Psoas muscle (tissue), 8 donors: ENCODE data around the gene TJP1. TPM values are rescaled to one million over a fixed set of nuclear protein-coding genes. Genes with fewer than 3 reads are reported as not detected.
A peak's percentile ranks its signal among the peaks of the same experiment; 100 is the strongest.

Experiments used
- ATAC-seq, 4 donors: fragments of 200-7000 bp; cut with Tn5 transposase; one replicate each; pipeline ENCODE4 v1.9.1; 2020; ENCODE audit warnings: moderate library complexity in 3 of 4, mild to moderate bottlenecking in 2 of 4
- DNase-seq, 2 donors: peaks; one replicate each; pipeline ENCODE4 v3.0.0-alpha.2; 2020
- H3K27ac ChIP-seq: fragments of 200-600 bp; one replicate; pipeline ENCODE4 v1.8.0; 2022
- H3K27me3 ChIP-seq, 3 donors: fragments of 200-600 bp in 1 of 3; one replicate each; pipeline versions ENCODE4 v1.6.1 to v1.8.0; 2013 to 2022; ENCODE audit warnings: low read length in 2 of 3, mild to moderate bottlenecking in 2 of 3, moderate library complexity in 1 of 3; ENCODE audit not compliant: insufficient read depth in 3 of 3
- H3K36me3 ChIP-seq, 2 donors: fragments of 200-600 bp in 1 of 2; one replicate each; pipeline versions ENCODE4 v1.6.1 to v1.8.0; 2013 to 2022; ENCODE audit warnings: low read depth in 1 of 2, mild to moderate bottlenecking in 1 of 2, moderate library complexity in 1 of 2; ENCODE audit not compliant: insufficient read depth in 1 of 2
- H3K4me1 ChIP-seq: fragments of 200-600 bp; one replicate; pipeline ENCODE4 v1.8.0; 2022
- H3K4me3 ChIP-seq: fragments of 200-600 bp; one replicate; pipeline ENCODE4 v1.8.0; 2022; ENCODE audit warnings: mild to moderate bottlenecking
- H3K9me3 ChIP-seq: fragments of 200-600 bp; one replicate; pipeline ENCODE4 v1.8.0; 2022
- WGBS, 3 donors: extraction: QIAGEN DNeasy Blood & Tissue Kit; methylation state at CpG; one replicate each; pipeline versions ENCODE4 v1.1.6 to v1.1.7; 2013; 5-methylcytosine and 5-hydroxymethylcytosine counted together
- intact Hi-C, 2 donors: fragments of 100-400 bp; cut with DNase I; formaldehyde crosslinking; loops; one replicate each; pipeline versions ENCODE4 v1.11.0 to v1.14.2; 2022
- polyA plus RNA-seq, 3 donors: library from polyadenylated mRNA; stranded (reverse); fragments of 200-250 nt; gene quantifications; one replicate each; pipeline ENCODE4 v1.2.3, GENCODE V29; 2013
- total RNA-seq, 4 donors: library from RNA; stranded (reverse); fragmentation: NEBNext Ultra II Directional in 2 of 4; extraction: Animal tissue kit (Norgen Biotek cat#: 25700) in 2 of 4; gene quantifications; one replicate each; pipeline versions ENCODE4 v1.2.1 to v1.2.4, GENCODE V29; 2021 to 2023
- TF ChIP-seq, protein P1 (sequence below): fragments of 200-600 bp; IDR thresholded peaks from one replicate; pipeline ENCODE4 v1.8.0; 2022; ENCODE audit warnings: antibody characterized with exemption
- donor health status: healthy with polysubstance abuse.
- donor health status: DM: no; HTN: no; CAD: no; lungs with moderate emphysema.
- donor health status: Bipolar disorder and iron deficiency.
- donor health status: healthy.
- donor health status: DM: yes; HTN: yes; CAD: no.
- donor health status: DM: no; HTN: no; CAD: no.
- donor health status: DM: no; HTN: no; CAD: no.
- donor health status: DM: yes; HTN: yes; CAD: no.

Gene TJP1
- total and polyA plus RNA-seq, 7 donors, result 8.6 to 49.9 (median 32.6) TPM

DNA sequence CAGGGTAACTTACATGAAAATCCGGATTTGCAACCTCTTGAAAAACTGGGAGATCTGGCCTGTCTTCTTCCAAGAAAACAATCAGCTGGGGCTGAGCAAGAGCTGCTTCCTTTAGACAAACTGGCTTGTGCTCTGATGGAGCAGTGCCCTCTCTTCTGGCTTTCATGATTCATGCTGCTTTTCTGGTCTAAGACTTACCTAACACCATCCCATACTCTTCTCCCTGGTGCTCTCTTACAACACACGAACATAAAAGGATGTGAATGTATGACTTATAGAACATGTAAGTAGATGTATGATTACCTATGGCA, 9.9 kb downstream of the TJP1 start:
- TF ChIP-seq, protein P1, sequence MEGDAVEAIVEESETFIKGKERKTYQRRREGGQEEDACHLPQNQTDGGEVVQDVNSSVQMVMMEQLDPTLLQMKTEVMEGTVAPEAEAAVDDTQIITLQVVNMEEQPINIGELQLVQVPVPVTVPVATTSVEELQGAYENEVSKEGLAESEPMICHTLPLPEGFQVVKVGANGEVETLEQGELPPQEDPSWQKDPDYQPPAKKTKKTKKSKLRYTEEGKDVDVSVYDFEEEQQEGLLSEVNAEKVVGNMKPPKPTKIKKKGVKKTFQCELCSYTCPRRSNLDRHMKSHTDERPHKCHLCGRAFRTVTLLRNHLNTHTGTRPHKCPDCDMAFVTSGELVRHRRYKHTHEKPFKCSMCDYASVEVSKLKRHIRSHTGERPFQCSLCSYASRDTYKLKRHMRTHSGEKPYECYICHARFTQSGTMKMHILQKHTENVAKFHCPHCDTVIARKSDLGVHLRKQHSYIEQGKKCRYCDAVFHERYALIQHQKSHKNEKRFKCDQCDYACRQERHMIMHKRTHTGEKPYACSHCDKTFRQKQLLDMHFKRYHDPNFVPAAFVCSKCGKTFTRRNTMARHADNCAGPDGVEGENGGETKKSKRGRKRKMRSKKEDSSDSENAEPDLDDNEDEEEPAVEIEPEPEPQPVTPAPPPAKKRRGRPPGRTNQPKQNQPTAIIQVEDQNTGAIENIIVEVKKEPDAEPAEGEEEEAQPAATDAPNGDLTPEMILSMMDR, result no peak
- no peaks in the 10 kb centered on the region for H3K9me3 ChIP-seq
- H3K4me3 ChIP-seq, result no peak overlapping the region
- H3K27ac ChIP-seq, result peak overlapping the region; percentile 50
- DNase-seq (no peak), ATAC-seq (peak; percentile 85 to 98 (median 96))
- peaks cover 45% of the 10 kb centered on the region for H3K4me1 ChIP-seq
- no peaks in the 10 kb centered on the region for H3K36me3 ChIP-seq
- intact Hi-C loops, result no loop called here
- H3K27me3 ChIP-seq, result no peaks in the 10 kb centered on the region
- 64 to 79% (median 66%) methylated on average over 2 of the region's 2 CpGs for WGBS, 3 donors

DNA sequence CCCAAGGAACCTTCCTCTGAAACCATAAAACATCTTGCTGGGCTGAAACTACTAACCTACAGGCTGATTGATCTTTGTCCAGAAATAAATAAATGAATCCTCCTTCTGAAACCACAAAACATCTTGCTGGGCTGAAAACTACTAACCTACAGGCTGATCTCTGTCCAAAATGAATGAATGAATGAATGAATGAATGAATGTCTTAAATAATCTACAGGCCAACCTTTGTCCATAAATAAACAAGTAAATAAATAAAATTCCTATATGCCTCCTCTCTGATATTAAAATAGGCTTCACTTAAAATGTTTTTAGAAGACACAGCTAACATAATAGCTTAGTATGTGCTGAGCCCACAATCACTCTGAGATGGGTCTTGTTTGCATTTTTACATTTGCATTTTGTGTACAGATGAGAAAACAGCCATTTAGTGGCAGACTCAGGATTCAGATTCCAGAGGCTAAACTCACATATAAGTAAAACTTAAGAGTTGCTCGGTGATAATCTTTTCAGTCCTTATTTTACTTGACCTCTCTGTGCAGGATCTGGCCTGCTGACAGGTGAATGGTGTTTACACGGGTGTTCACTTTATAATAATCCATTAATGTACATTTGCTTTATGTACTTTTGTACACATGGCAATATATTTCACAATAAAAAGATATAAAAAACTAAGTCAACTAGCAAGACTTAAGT, 10.4 kb downstream of the TJP1 start:
- intact Hi-C loops, result no loop called here
- Histone ChIP-seq H3K27me3 (no peaks in the 10 kb centered on the region), H3K9me3 (no peaks in the 10 kb centered on the region), H3K27ac (peak overlapping the region; percentile 50), H3K4me3 (no peak overlapping the region), H3K4me1 (peaks cover 49% of the 10 kb centered on the region), H3K36me3 (no peaks in the 10 kb centered on the region)
- ATAC-seq (peak in 1 of 4 donors; percentile 13), DNase-seq (no peak)
- WGBS, 3 donors, result 66 to 76% (median 73%) methylated on average over 2 of the region's 2 CpGs
- TF ChIP-seq, protein P1, result no peak

DNA sequence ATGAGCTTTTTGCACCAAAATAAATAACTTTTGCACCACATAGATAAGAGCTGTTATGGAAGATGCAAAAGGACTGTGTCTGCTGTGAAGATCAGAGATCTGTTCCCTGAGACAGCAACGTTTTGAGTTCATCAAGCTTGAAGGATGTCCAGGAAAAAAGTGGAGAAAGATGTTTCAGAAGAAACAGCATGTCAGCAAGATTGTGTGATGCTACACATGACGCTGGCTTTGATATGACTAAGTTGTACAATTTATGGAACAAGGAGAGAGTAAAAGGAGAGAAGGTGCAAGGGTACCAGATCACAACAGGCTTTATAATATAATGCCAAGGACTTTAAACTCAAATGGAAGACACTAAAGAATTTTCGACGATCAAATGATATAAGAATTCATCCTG, 16.6 kb downstream of the TJP1 start:
- ATAC-seq (no peak), DNase-seq (no peak)
- 65 to 68% (median 67%) methylated on average over 4 of the region's 4 CpGs for WGBS, 3 donors
- no peak overlapping the region for H3K27ac ChIP-seq
- H3K36me3 ChIP-seq, result no peaks in the 10 kb centered on the region
- H3K27me3 ChIP-seq, result no peaks in the 10 kb centered on the region
- intact Hi-C loops, result no loop called here
- no peak overlapping the region for H3K4me3 ChIP-seq
- no peaks in the 10 kb centered on the region for H3K9me3 ChIP-seq
- TF ChIP-seq, protein P1, result no peak
- peaks cover 54% of the 10 kb centered on the region for H3K4me1 ChIP-seq

DNA sequence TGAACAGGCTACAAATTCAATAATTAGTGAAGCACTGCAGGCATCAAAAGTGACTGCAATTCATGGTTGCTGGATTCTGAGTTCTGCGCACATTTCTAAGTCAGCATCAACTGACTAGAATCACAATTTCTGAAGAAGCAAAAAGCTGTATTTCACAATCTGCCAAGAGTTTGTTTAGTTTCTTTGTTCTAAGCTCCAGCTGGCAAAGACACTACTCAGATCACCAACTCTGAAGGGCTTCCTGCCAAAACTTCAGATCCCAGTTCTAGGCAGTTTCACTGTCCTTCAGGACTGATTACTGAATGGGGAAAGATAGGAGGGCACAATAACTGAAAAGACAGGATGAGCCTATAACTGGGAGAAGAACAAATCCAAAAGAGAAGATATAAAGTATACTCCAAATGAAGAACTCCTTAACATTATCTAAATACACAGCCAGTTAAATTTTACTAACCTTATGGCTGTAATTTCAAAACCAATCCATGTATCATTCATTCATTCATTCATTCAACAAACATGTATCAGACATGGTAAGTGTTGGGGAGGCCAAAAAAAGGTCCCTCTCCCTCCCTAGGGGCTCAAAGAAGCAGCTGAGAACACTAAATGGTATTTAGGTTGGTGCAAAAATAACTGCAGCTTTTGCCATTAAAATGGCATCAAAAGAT, 17.1 kb downstream of the TJP1 start:
- Histone ChIP-seq H3K27ac (no peak overlapping the region), H3K9me3 (no peaks in the 10 kb centered on the region), H3K4me1 (peaks cover 54% of the 10 kb centered on the region), H3K27me3 (no peaks in the 10 kb centered on the region), H3K36me3 (no peaks in the 10 kb centered on the region), H3K4me3 (no peak overlapping the region)
- intact Hi-C loops, result no loop called here
- peak in 3 of 4 donors; percentile 40 to 74 (median 52) for ATAC-seq
- DNase-seq, result no peak
- WGBS, 3 donors, result 33 to 47% (median 36%) methylated on average over 1 of the region's 1 CpG
- TF ChIP-seq, protein P1, result no peak
